Hepatocyte (in vitro differentiated cells): Measurements from ENCODE around the gene FCAMR. TPM values are rescaled to one million over a fixed set of nuclear protein-coding genes. Genes with fewer than 3 reads are reported as not detected.
A peak's percentile ranks its signal among the peaks of the same experiment; 100 is the strongest.

Experiments used
- DNase-seq: peaks from one replicate; pipeline ENCODE4 v3.0.0-alpha.2; 2016; ENCODE audit warnings: low spot score
- H2AFZ ChIP-seq: fragments of 200-600 bp; sonication (generic); 2 replicates; pipeline ENCODE4 v1.6.0; 2016; ENCODE audit warnings: antibody characterized with exemption, mild to moderate bottlenecking
- H3K27ac ChIP-seq: fragments of 200-600 bp; sonication (generic); 2 replicates; pipeline ENCODE4 v1.5.1; 2016; ENCODE audit warnings: mild to moderate bottlenecking
- H3K27me3 ChIP-seq: fragments of 200-600 bp; sonication (generic); 2 replicates; pipeline ENCODE4 v1.6.1; 2016
- H3K36me3 ChIP-seq: fragments of 200-600 bp; sonication (generic); replicated peaks from 2 replicates; pipeline ENCODE4 v1.5.1; 2016; ENCODE audit warnings: low read depth; ENCODE audit not compliant: insufficient read depth
- H3K4me1 ChIP-seq: fragments of 200-600 bp; sonication (generic); 2 replicates; pipeline ENCODE4 v1.5.1; 2016; ENCODE audit warnings: mild to moderate bottlenecking, moderate library complexity; ENCODE audit not compliant: insufficient read depth
- H3K4me2 ChIP-seq: fragments of 200-600 bp; sonication (generic); 2 replicates; pipeline ENCODE4 v1.6.0; 2016
- H3K4me3 ChIP-seq: fragments of 200-600 bp; sonication (generic); 2 replicates; pipeline ENCODE4 v1.5.1; 2016; ENCODE audit warnings: mild to moderate bottlenecking
- H3K79me2 ChIP-seq: fragments of 200-600 bp; sonication (generic); 2 replicates; pipeline ENCODE4 v1.6.0; 2017; ENCODE audit warnings: mild to moderate bottlenecking
- H3K9me2 ChIP-seq: fragments of 200-600 bp; sonication (generic); replicated peaks from 2 replicates; pipeline ENCODE4 v1.6.0; 2017; ENCODE audit warnings: mild to moderate bottlenecking; ENCODE audit not compliant: insufficient read depth
- H3K9me3 ChIP-seq: fragments of 200-600 bp; sonication (generic); 2 replicates; pipeline ENCODE4 v1.5.1; 2016; ENCODE audit warnings: low read depth, mild to moderate bottlenecking
- H4K20me1 ChIP-seq: fragments of 200-600 bp; sonication (generic); 2 replicates; pipeline ENCODE4 v1.6.0; 2016; ENCODE audit warnings: mild to moderate bottlenecking; ENCODE audit not compliant: insufficient read depth, poor library complexity, severe bottlenecking
- CTCF ChIP-seq: fragments of 200-600 bp; sonication (generic); IDR thresholded peaks from 2 replicates; pipeline ENCODE4 v1.5.1; 2016; ENCODE audit warnings: antibody characterized with exemption, mild to moderate bottlenecking; ENCODE audit not compliant: poor library complexity
- EZH2 ChIP-seq: fragments of 200-600 bp; sonication (generic); IDR thresholded peaks from 2 replicates; pipeline ENCODE4 v1.6.1; 2016; ENCODE audit warnings: antibody characterized with exemption, mild to moderate bottlenecking, borderline replicate concordance
- EZH2phosphoT487 ChIP-seq: fragments of 200-600 bp; sonication (generic); IDR thresholded peaks from one replicate; pipeline ENCODE4 v1.6.1; 2018; ENCODE audit warnings: antibody characterized with exemption, mild to moderate bottlenecking, low read depth, moderate library complexity; ENCODE audit not compliant: unreplicated experiment, severe bottlenecking
- WGBS: methylation state at CpG from one replicate; pipeline ENCODE4 v1.1.6; 2016; ENCODE audit warnings: low lambda C conversion rate; ENCODE audit errors: missing lambda C conversion rate; 5-methylcytosine and 5-hydroxymethylcytosine counted together
- polyA plus RNA-seq: library from polyadenylated mRNA; unstranded; fragments of >200 nt; fragmentation: Nextera tagmentation; extraction: Ambion mirVana; gene quantifications from 2 replicates; pipeline ENCODE4 v1.2.1, GENCODE V29; 2016
- total RNA-seq: library from RNA; depleted of rRNA; stranded (reverse); fragments of >200 nt; gene quantifications from 2 replicates; pipeline ENCODE4 v1.2.3, GENCODE V29; 2014

Gene FCAMR
- total and polyA plus RNA-seq, 2 experiments from 2014 or later = 0.70 TPM; not detected in 1

DNA sequence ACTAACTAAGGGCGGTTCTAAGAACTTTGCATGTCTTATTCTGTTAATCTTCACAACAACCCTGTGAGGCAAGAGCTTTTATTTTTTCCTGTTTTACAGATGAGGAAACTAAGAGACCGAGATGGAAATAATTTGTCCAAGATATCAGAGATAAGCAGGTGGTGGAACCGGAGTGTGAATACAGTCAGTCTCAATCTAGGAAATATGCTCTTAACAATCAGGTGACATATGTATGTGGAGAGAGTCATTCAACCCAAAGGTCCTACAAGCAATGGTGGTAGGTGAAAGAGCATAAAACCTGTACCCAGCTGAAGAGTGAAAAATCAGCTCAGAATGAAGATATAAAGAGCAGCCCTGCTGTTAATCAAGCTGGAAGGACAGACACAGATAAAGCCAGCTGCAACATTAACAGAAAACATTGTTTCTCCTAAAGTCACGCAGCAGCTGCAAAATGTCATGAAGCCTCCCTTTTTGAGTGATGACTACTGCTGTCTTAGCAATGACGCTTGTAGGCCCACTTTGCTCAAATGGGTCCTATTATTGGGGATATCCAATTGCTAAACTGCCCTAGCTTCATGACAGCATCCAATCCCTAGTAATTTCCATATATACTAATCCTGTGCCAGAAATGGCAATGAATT lies 30.5 kb upstream of the FCAMR start:
- Histone ChIP-seq H3K9me2 (no peaks in the 10 kb centered on the region), H3K27ac (peak overlapping the region; percentile 4), H3K4me3 (no peak overlapping the region), H4K20me1 (no peaks in the 10 kb centered on the region), H3K79me2 (no peaks in the 10 kb centered on the region), H3K27me3 (no peaks in the 10 kb centered on the region), H3K4me1 (peaks cover 6% of the 10 kb centered on the region), H3K9me3 (no peaks in the 10 kb centered on the region), H3K4me2 (no peak overlapping the region), H2AFZ (no peak overlapping the region), H3K36me3 (no peaks in the 10 kb centered on the region)
- WGBS = 77% methylated on average over 5 of the region's 5 CpGs
- no peak for DNase-seq
- TF ChIP-seq EZH2phosphoT487 (no peak), EZH2 (no peak), CTCF (no peak)

DNA sequence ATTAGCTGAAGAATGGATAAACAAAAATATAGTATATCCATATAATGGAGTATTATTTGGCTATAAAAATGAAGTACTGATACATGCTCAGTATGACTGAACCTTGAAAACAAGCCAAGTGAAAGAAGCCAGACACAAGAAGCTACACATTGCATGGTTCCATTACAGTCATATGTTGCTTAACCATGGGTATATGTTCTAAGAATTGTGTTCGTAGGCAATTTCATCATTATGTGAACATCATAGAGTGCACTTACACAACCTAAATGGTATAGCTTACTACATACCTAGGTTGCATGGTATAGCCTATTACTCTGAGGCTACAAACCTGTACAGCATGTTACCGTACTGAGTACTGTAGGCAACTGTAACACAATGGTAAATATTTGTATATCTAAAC lies 28.6 kb upstream of the FCAMR start:
- no peak overlapping the region for H3K4me2 ChIP-seq
- no peaks in the 10 kb centered on the region for H3K79me2 ChIP-seq
- no peaks in the 10 kb centered on the region for H3K9me3 ChIP-seq
- H3K4me1 ChIP-seq = no peaks in the 10 kb centered on the region
- H3K27me3 ChIP-seq = no peaks in the 10 kb centered on the region
- no peak overlapping the region for H2AFZ ChIP-seq
- no peaks in the 10 kb centered on the region for H3K9me2 ChIP-seq
- no peak overlapping the region for H3K27ac ChIP-seq
- DNase-seq = no peak
- H4K20me1 ChIP-seq = no peaks in the 10 kb centered on the region
- TF ChIP-seq EZH2phosphoT487 (no peak), EZH2 (no peak), CTCF (no peak)
- 88% methylated on average over 2 of the region's 2 CpGs for WGBS
- H3K4me3 ChIP-seq = no peak overlapping the region
- H3K36me3 ChIP-seq = no peaks in the 10 kb centered on the region

- no peaks in the 10 kb centered on the region for H4K20me1 ChIP-seq
- DNase-seq = no peak
- H3K4me2 ChIP-seq = no peak overlapping the region
- no peak overlapping the region for H2AFZ ChIP-seq
- H3K36me3 ChIP-seq = no peaks in the 10 kb centered on the region
- no peaks in the 10 kb centered on the region for H3K9me3 ChIP-seq
- peak overlapping the region; percentile 47 for H3K27ac ChIP-seq
- H3K9me2 ChIP-seq = no peaks in the 10 kb centered on the region
- H3K27me3 ChIP-seq = no peaks in the 10 kb centered on the region
- H3K79me2 ChIP-seq = no peaks in the 10 kb centered on the region
- H3K4me1 ChIP-seq = no peaks in the 10 kb centered on the region
- TF ChIP-seq EZH2 (no peak), EZH2phosphoT487 (no peak), CTCF (no peak)
- H3K4me3 ChIP-seq = no peak overlapping the region
Observed at GRCh38 chr1:206992790-206993189, 22.5 kb upstream of the FCAMR start.
